Hepatocyte (in vitro differentiated cells): Measurements from ENCODE around the gene ZNF462. TPM values are rescaled to one million over a fixed set of nuclear protein-coding genes. Genes with fewer than 3 reads are reported as not detected.

Experiments
- DNase-seq: peaks from one replicate; pipeline ENCODE4 v3.0.0-alpha.2; 2016; ENCODE audit warnings: low spot score
- H2AFZ ChIP-seq: fragments of 200-600 bp; sonication (generic); 2 replicates; pipeline ENCODE4 v1.6.0; 2016; ENCODE audit warnings: antibody characterized with exemption, mild to moderate bottlenecking
- H3K27ac ChIP-seq: fragments of 200-600 bp; sonication (generic); 2 replicates; pipeline ENCODE4 v1.5.1; 2016; ENCODE audit warnings: mild to moderate bottlenecking
- H3K27me3 ChIP-seq: fragments of 200-600 bp; sonication (generic); 2 replicates; pipeline ENCODE4 v1.6.1; 2016
- H3K36me3 ChIP-seq: fragments of 200-600 bp; sonication (generic); replicated peaks from 2 replicates; pipeline ENCODE4 v1.5.1; 2016; ENCODE audit warnings: low read depth; ENCODE audit not compliant: insufficient read depth
- H3K4me1 ChIP-seq: fragments of 200-600 bp; sonication (generic); 2 replicates; pipeline ENCODE4 v1.5.1; 2016; ENCODE audit warnings: mild to moderate bottlenecking, moderate library complexity; ENCODE audit not compliant: insufficient read depth
- H3K4me2 ChIP-seq: fragments of 200-600 bp; sonication (generic); 2 replicates; pipeline ENCODE4 v1.6.0; 2016
- H3K4me3 ChIP-seq: fragments of 200-600 bp; sonication (generic); 2 replicates; pipeline ENCODE4 v1.5.1; 2016; ENCODE audit warnings: mild to moderate bottlenecking
- H3K79me2 ChIP-seq: fragments of 200-600 bp; sonication (generic); 2 replicates; pipeline ENCODE4 v1.6.0; 2017; ENCODE audit warnings: mild to moderate bottlenecking
- H3K9me2 ChIP-seq: fragments of 200-600 bp; sonication (generic); replicated peaks from 2 replicates; pipeline ENCODE4 v1.6.0; 2017; ENCODE audit warnings: mild to moderate bottlenecking; ENCODE audit not compliant: insufficient read depth
- H3K9me3 ChIP-seq: fragments of 200-600 bp; sonication (generic); 2 replicates; pipeline ENCODE4 v1.5.1; 2016; ENCODE audit warnings: low read depth, mild to moderate bottlenecking
- H4K20me1 ChIP-seq: fragments of 200-600 bp; sonication (generic); 2 replicates; pipeline ENCODE4 v1.6.0; 2016; ENCODE audit warnings: mild to moderate bottlenecking; ENCODE audit not compliant: insufficient read depth, poor library complexity, severe bottlenecking
- EZH2 ChIP-seq: fragments of 200-600 bp; sonication (generic); IDR thresholded peaks from 2 replicates; pipeline ENCODE4 v1.6.1; 2016; ENCODE audit warnings: antibody characterized with exemption, mild to moderate bottlenecking, borderline replicate concordance
- EZH2phosphoT487 ChIP-seq: fragments of 200-600 bp; sonication (generic); IDR thresholded peaks from one replicate; pipeline ENCODE4 v1.6.1; 2018; ENCODE audit warnings: antibody characterized with exemption, mild to moderate bottlenecking, low read depth, moderate library complexity; ENCODE audit not compliant: unreplicated experiment, severe bottlenecking
- WGBS: methylation state at CpG from one replicate; pipeline ENCODE4 v1.1.6; 2016; ENCODE audit warnings: low lambda C conversion rate; ENCODE audit errors: missing lambda C conversion rate; 5-methylcytosine and 5-hydroxymethylcytosine counted together
- polyA plus RNA-seq: library from polyadenylated mRNA; unstranded; fragments of >200 nt; fragmentation: Nextera tagmentation; extraction: Ambion mirVana; gene quantifications from 2 replicates; pipeline ENCODE4 v1.2.1, GENCODE V29; 2016
- total RNA-seq: library from RNA; depleted of rRNA; stranded (reverse); fragments of >200 nt; gene quantifications from 2 replicates; pipeline ENCODE4 v1.2.3, GENCODE V29; 2014
- TF ChIP-seq, protein P1 (sequence below): fragments of 200-600 bp; sonication (generic); IDR thresholded peaks from 2 replicates; pipeline ENCODE4 v1.5.1; 2016; ENCODE audit warnings: antibody characterized with exemption, mild to moderate bottlenecking; ENCODE audit not compliant: poor library complexity

The ZNF462 gene
- total and polyA plus RNA-seq, 2 experiments from 2014 or later: 7.8 to 27.5 TPM

- Histone ChIP-seq H3K36me3 (peaks cover 16% of the 10 kb centered on the region), H3K79me2 (no peaks in the 10 kb centered on the region), H3K4me3 (no peak overlapping the region), H4K20me1 (no peaks in the 10 kb centered on the region), H3K4me2 (no peak overlapping the region), H2AFZ (no peak overlapping the region), H3K27ac (no peak overlapping the region), H3K9me3 (no peaks in the 10 kb centered on the region), H3K27me3 (no peaks in the 10 kb centered on the region), H3K9me2 (no peaks in the 10 kb centered on the region), H3K4me1 (no peaks in the 10 kb centered on the region)
- TF ChIP-seq, protein P1, sequence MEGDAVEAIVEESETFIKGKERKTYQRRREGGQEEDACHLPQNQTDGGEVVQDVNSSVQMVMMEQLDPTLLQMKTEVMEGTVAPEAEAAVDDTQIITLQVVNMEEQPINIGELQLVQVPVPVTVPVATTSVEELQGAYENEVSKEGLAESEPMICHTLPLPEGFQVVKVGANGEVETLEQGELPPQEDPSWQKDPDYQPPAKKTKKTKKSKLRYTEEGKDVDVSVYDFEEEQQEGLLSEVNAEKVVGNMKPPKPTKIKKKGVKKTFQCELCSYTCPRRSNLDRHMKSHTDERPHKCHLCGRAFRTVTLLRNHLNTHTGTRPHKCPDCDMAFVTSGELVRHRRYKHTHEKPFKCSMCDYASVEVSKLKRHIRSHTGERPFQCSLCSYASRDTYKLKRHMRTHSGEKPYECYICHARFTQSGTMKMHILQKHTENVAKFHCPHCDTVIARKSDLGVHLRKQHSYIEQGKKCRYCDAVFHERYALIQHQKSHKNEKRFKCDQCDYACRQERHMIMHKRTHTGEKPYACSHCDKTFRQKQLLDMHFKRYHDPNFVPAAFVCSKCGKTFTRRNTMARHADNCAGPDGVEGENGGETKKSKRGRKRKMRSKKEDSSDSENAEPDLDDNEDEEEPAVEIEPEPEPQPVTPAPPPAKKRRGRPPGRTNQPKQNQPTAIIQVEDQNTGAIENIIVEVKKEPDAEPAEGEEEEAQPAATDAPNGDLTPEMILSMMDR: no peak
- TF ChIP-seq EZH2 (no peak), EZH2phosphoT487 (no peak)
- WGBS: 89% methylated on average over 3 of the region's 3 CpGs
- no peak for DNase-seq
These were observed 142.2 kb downstream of the ZNF462 start for GRCh38 chr9:107005201-107005600.

- Histone ChIP-seq H2AFZ (no peak overlapping the region), H3K27me3 (no peaks in the 10 kb centered on the region), H3K9me2 (no peaks in the 10 kb centered on the region), H3K4me3 (no peak overlapping the region), H3K79me2 (no peaks in the 10 kb centered on the region), H3K4me2 (no peak overlapping the region), H3K4me1 (no peaks in the 10 kb centered on the region), H3K27ac (no peak overlapping the region), H3K9me3 (no peaks in the 10 kb centered on the region), H3K36me3 (peaks cover 11% of the 10 kb centered on the region), H4K20me1 (no peaks in the 10 kb centered on the region)
- no peak for DNase-seq
- TF ChIP-seq EZH2phosphoT487 (no peak), EZH2 (no peak)
- TF ChIP-seq, protein P1: no peak
- 87% methylated on average over 6 of the region's 6 CpGs for WGBS
These were observed 144.4 kb downstream of the ZNF462 start for GRCh38 chr9:107007402-107007801.

DNA sequence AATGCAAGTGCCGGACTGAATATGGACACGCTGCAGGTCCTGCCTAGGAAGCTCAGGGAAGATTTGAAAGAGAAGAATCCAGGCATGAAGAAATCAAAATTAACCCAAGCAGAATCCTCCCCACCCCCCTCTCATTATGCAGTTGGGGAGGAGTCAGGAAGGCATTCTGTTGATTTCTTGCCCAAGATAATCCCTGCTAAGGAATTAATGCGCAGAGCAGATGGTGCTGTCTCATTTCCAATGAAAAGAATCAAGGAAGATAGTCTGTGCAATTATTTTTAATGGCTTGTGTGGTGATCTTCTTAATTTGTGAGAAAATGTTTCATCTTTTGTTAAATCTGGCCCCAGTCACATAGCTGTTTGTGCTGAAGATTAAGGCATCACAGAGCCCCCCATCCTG, 145.0 kb downstream of the ZNF462 start:
- H3K79me2 ChIP-seq: no peaks in the 10 kb centered on the region
- no peak overlapping the region for H3K4me2 ChIP-seq
- no peaks in the 10 kb centered on the region for H3K27me3 ChIP-seq
- no peak overlapping the region for H2AFZ ChIP-seq
- H3K36me3 ChIP-seq: peaks cover 11% of the 10 kb centered on the region
- H3K4me1 ChIP-seq: no peaks in the 10 kb centered on the region
- TF ChIP-seq EZH2 (no peak), EZH2phosphoT487 (no peak)
- TF ChIP-seq, protein P1: no peak
- H3K9me3 ChIP-seq: no peaks in the 10 kb centered on the region
- H3K27ac ChIP-seq: no peak overlapping the region
- no peak for DNase-seq
- WGBS: 97% methylated on average over 3 of the region's 3 CpGs
- H4K20me1 ChIP-seq: no peaks in the 10 kb centered on the region
- H3K9me2 ChIP-seq: no peaks in the 10 kb centered on the region
- H3K4me3 ChIP-seq: no peak overlapping the region

DNA sequence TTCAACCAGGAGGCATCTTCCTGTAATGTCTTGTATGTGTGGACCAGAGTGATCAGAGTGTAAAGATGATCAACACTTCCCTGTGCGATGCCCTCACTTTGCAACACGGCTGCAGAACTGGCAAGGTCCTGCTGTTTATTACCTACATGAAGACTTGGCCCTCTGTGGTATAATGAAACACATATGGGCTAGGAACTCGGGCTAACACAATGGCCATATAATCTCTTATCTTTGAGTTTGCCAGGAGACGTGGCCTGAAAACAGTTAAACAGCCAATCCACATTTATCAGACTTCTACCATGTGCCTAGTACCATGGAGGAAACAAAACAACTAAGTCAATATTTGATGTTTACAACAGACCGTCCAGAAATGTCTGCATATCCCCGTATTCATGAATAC, 145.5 kb downstream of the ZNF462 start:
- no peak for DNase-seq
- Histone ChIP-seq H3K4me3 (no peak overlapping the region), H3K27me3 (no peaks in the 10 kb centered on the region), H3K9me3 (no peaks in the 10 kb centered on the region), H2AFZ (no peak overlapping the region), H3K4me1 (no peaks in the 10 kb centered on the region), H3K36me3 (peaks cover 11% of the 10 kb centered on the region), H3K9me2 (no peaks in the 10 kb centered on the region), H3K4me2 (no peak overlapping the region), H3K79me2 (no peaks in the 10 kb centered on the region), H3K27ac (no peak overlapping the region), H4K20me1 (no peaks in the 10 kb centered on the region)
- WGBS: 84% methylated on average over 6 of the region's 6 CpGs
- TF ChIP-seq EZH2: no peak
- TF ChIP-seq, protein P1: no peak
- TF ChIP-seq EZH2phosphoT487: no peak
